Activated CD8-positive, alpha-beta memory T cell treated with anti-CD3 and anti-CD28 coated beads for 24 hours (primary cell): Measurements from ENCODE around the gene ALK.

Experiments used
- DNase-seq: peaks from one replicate; pipeline ENCODE4 v3.0.0-alpha.2; 2020

Gene ALK

GRCh38 chr2:29706171-29706720, 215.1 kb downstream of the ALK start:
- no peak for DNase-seq

GRCh38 chr2:29705616-29706015, 215.8 kb downstream of the ALK start:
- DNase-seq, result no peak

GRCh38 chr2:29703336-29703735, 218.1 kb downstream of the ALK start:
- no peak for DNase-seq

GRCh38 chr2:29702276-29702675, 219.1 kb downstream of the ALK start:
- no peak for DNase-seq

GRCh38 chr2:29700560-29700959, 220.8 kb downstream of the ALK start:
- no peak for DNase-seq

- DNase-seq, result no peak
Observed at GRCh38 chr2:29699045-29699444, 222.3 kb downstream of the ALK start.

GRCh38 chr2:29698216-29698615, 223.2 kb downstream of the ALK start:
- no peak for DNase-seq

- DNase-seq, result no peak
Observed at GRCh38 chr2:29697715-29698114, 223.7 kb downstream of the ALK start.

GRCh38 chr2:29697181-29697580, 224.2 kb downstream of the ALK start:
- DNase-seq, result no peak

- no peak for DNase-seq
Observed at GRCh38 chr2:29694741-29695140, 226.6 kb downstream of the ALK start.

- no peak for DNase-seq
Observed at GRCh38 chr2:29691391-29691950, 229.9 kb downstream of the ALK start.

GRCh38 chr2:29689666-29690065, 231.7 kb downstream of the ALK start:
- DNase-seq, result no peak

GRCh38 chr2:29688429-29688828, 233.0 kb downstream of the ALK start:
- no peak for DNase-seq

- no peak for DNase-seq
Observed at GRCh38 chr2:29687121-29687520, 234.3 kb downstream of the ALK start.

- no peak for DNase-seq
Observed at GRCh38 chr2:29676886-29677453, 244.4 kb downstream of the ALK start.

GRCh38 chr2:29664578-29664977, 256.8 kb downstream of the ALK start:
- DNase-seq, result no peak

GRCh38 chr2:29663268-29663667, 258.1 kb downstream of the ALK start:
- no peak for DNase-seq

- no peak for DNase-seq
Observed at GRCh38 chr2:29662861-29663260, 258.5 kb downstream of the ALK start.

- no peak for DNase-seq
Observed at GRCh38 chr2:29660201-29660600, 261.2 kb downstream of the ALK start.

GRCh38 chr2:29659178-29659577, 262.2 kb downstream of the ALK start:
- no peak for DNase-seq

GRCh38 chr2:29657674-29658073, 263.7 kb downstream of the ALK start:
- no peak for DNase-seq

GRCh38 chr2:29655391-29656086, 265.8 kb downstream of the ALK start:
- no peak for DNase-seq

GRCh38 chr2:29650631-29651097, 270.7 kb downstream of the ALK start:
- no peak for DNase-seq

GRCh38 chr2:29644949-29645348, 276.4 kb downstream of the ALK start:
- no peak for DNase-seq
